AG04450 (cell line): ENCODE measurements around the gene USH2A. TPM values are rescaled to one million over a fixed set of nuclear protein-coding genes. Genes with fewer than 3 reads are reported as not detected.

Source experiments
- CTCF ChIA-PET: fragments of 300-600, 350-600 bp; formaldehyde crosslinking; extraction: SDS; loops from one replicate; lab custom pipeline; 2022; ENCODE audit warnings: antibody characterized with exemption, inconsistent platforms; lab: Charles Lee
- POLR2A ChIA-PET: fragments of 350-600 bp; formaldehyde crosslinking; extraction: SDS; loops from one replicate; lab custom pipeline; 2021; ENCODE audit warnings: antibody characterized with exemption, inconsistent platforms; lab: Yijun Ruan, JAX
- DNase-seq: peaks from one replicate; pipeline ENCODE4 v3.0.0-alpha.2; 2011; ENCODE audit warnings: low read depth, low spot score
- H3K27ac ChIP-seq: one replicate; pipeline ENCODE4 v1.5.1; 2012; ENCODE audit warnings: low read depth, low read length, control low read depth
- H3K27me3 ChIP-seq: one replicate; pipeline ENCODE4 v1.6.0; 2012; ENCODE audit warnings: low read length; ENCODE audit not compliant: control insufficient read depth, insufficient read depth
- H3K4me3 ChIP-seq: 2 replicates; pipeline ENCODE4 v1.5.1; 2011; ENCODE audit warnings: mild to moderate bottlenecking, low read depth, low read length, control low read depth
- H3K9me3 ChIP-seq: 2 replicates; pipeline ENCODE4 v1.5.1; 2012; ENCODE audit warnings: low read length; ENCODE audit not compliant: control insufficient read depth, insufficient read depth
- polyA plus RNA-seq: library from polyadenylated mRNA; depleted of rRNA; stranded (reverse); fragments of >200 nt; gene quantifications from 2 replicates; pipeline ENCODE4 v1.2.3, GENCODE V29; 2011
- TF ChIP-seq, protein P1 (sequence below): IDR thresholded peaks from 2 replicates; pipeline ENCODE4 v1.5.1; 2011; ENCODE audit warnings: low read depth, low read length, control low read depth, inconsistent platforms

USH2A gene
- polyA plus RNA-seq, 1 experiment: 0.01 TPM

- DNase-seq: no peak
- no peaks in the 10 kb centered on the region for H3K9me3 ChIP-seq
- ChIA-PET POLR2A (no interaction called here), CTCF (no interaction called here)
- no peaks in the 10 kb centered on the region for H3K27me3 ChIP-seq
- TF ChIP-seq, protein P1, sequence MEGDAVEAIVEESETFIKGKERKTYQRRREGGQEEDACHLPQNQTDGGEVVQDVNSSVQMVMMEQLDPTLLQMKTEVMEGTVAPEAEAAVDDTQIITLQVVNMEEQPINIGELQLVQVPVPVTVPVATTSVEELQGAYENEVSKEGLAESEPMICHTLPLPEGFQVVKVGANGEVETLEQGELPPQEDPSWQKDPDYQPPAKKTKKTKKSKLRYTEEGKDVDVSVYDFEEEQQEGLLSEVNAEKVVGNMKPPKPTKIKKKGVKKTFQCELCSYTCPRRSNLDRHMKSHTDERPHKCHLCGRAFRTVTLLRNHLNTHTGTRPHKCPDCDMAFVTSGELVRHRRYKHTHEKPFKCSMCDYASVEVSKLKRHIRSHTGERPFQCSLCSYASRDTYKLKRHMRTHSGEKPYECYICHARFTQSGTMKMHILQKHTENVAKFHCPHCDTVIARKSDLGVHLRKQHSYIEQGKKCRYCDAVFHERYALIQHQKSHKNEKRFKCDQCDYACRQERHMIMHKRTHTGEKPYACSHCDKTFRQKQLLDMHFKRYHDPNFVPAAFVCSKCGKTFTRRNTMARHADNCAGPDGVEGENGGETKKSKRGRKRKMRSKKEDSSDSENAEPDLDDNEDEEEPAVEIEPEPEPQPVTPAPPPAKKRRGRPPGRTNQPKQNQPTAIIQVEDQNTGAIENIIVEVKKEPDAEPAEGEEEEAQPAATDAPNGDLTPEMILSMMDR: no peak
- no peak overlapping the region for H3K4me3 ChIP-seq
- H3K27ac ChIP-seq: no peak overlapping the region
These were observed 108.7 kb downstream of the USH2A start for GRCh38 chr1:216314379-216315095.

DNA sequence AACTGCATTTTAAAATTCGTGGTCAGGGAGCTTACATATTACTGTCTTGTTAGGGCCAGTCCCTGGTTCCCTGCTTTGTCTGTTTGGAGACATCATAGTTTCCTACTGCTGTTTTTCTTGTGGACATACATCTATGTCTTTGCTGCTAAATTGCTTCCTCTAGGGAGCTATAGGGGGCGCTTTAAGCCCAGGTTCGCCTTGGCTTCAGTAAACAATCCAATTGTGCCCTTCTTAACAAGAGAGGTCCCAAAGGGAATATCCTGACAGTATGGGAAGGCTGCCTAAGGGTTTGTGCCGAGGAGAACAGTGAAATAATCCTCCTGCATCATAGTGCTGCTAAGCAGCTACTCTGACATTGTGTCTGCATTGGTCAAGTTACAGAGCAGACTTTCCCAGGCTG, 112.5 kb downstream of the USH2A start:
- no peak overlapping the region for H3K27ac ChIP-seq
- POLR2A ChIA-PET: no interaction called here
- TF ChIP-seq, protein P1: peak; percentile 69
- H3K27me3 ChIP-seq: no peaks in the 10 kb centered on the region
- no peaks in the 10 kb centered on the region for H3K9me3 ChIP-seq
- DNase-seq: peak; percentile 10
- no peak overlapping the region for H3K4me3 ChIP-seq
- CTCF ChIA-PET: interaction anchor here (0.6 to 2.1 kb wide), 20 partner anchors 12 to 584 kb away, joined by 3 to 14 read pairs (median 4); no protein-coding TSS in a partner anchor

- Histone ChIP-seq H3K9me3 (no peaks in the 10 kb centered on the region), H3K4me3 (no peak overlapping the region), H3K27me3 (no peaks in the 10 kb centered on the region), H3K27ac (no peak overlapping the region)
- DNase-seq: no peak
- POLR2A ChIA-PET: no interaction called here
- TF ChIP-seq, protein P1: no peak
- CTCF ChIA-PET: interaction anchor here (1.6 kb wide), 1 partner anchor 261 kb away, joined by 3 read pairs; no protein-coding TSS in a partner anchor
These were observed 116.4 kb downstream of the USH2A start for GRCh38 chr1:216306830-216307229.

DNA sequence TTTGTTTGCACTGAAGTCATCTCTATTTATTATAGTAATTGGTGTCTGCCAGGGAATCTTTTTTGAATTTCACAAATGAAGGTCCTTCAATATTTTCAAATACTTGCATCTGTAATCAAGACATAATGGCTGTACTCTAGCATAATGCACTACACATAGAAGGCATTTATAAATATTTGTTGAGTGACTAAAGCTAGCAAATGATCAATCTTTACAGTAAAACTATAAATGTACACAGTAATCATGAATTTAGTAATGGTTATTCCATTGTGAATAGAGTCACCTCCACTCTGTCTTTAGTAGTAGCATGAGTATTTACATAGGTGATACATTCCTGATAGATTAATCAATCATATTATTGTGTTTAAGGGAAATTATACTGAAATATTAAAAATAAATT, 119.6 kb downstream of the USH2A start:
- no peak overlapping the region for H3K4me3 ChIP-seq
- TF ChIP-seq, protein P1: no peak
- H3K27me3 ChIP-seq: no peaks in the 10 kb centered on the region
- DNase-seq: no peak
- H3K9me3 ChIP-seq: no peaks in the 10 kb centered on the region
- ChIA-PET CTCF (no interaction called here), POLR2A (no interaction called here)
- no peak overlapping the region for H3K27ac ChIP-seq

GRCh38 chr1:216293683-216294082, 129.6 kb downstream of the USH2A start:
- peak; percentile 55 for DNase-seq
- ChIA-PET POLR2A (no interaction called here), CTCF (no interaction called here)
- Histone ChIP-seq H3K27me3 (no peaks in the 10 kb centered on the region), H3K27ac (no peak overlapping the region), H3K9me3 (no peaks in the 10 kb centered on the region), H3K4me3 (no peak overlapping the region)
- TF ChIP-seq, protein P1: no peak
